K562 (cell line): ENCODE measurements around the gene ADPRM. TPM values are rescaled to one million over a fixed set of nuclear protein-coding genes. Genes with fewer than 3 reads are reported as not detected.
A peak's percentile ranks its signal among the peaks of the same experiment; 100 is the strongest.

Experiments
- ATAC-seq: fragments of 200-7000 bp; cut with Tn5 transposase; 3 replicates; pipeline ENCODE4 v1.9.1; 2020; ENCODE audit warnings: moderate library complexity
- BruUV-seq: library from RNA; stranded (reverse); fragments of 400-500 nt; replicated peaks from 2 replicates; lab custom pipeline; 2021; lab: Mats Ljungman, UMichigan
- CTCF ChIA-PET: fragments of 300-600 bp; formaldehyde crosslinking; extraction: SDS; loops from one replicate; lab custom pipeline; 2021; ENCODE audit warnings: low intra/inter-chr PET ratio; lab: Yijun Ruan, JAX
- POLR2A ChIA-PET: fragments of 300-600, 350-650 bp; sonication (Branson Sonifier 250); formaldehyde crosslinking; extraction: SDS; loops from one replicate; lab custom pipeline; 2021; ENCODE audit warnings: antibody characterized with exemption, inconsistent platforms; lab: Yijun Ruan, JAX
- DNase-seq, 4 experiments: peaks; one replicate each; pipeline versions ENCODE4 v3.0.0 to v3.0.0-alpha.2; 2011 to 2018; ENCODE audit warnings: low spot score in 3 of 4, mixed read lengths in 3 of 4; ENCODE audit errors: extremely low read depth in 1 of 4
- FAIRE-seq: peaks from 2 replicates; lab custom pipeline; 2011; peaks lifted over from hg19 to GRCh38; lab: Jason Lieb, UNC
- H2AFZ ChIP-seq: 2 replicates; pipeline ENCODE4 v1.6.0; 2011; ENCODE audit warnings: low read depth, low read length, control low read depth, inconsistent platforms
- H3K27ac ChIP-seq: fragments of 200-600 bp; 3 replicates; pipeline ENCODE4 v1.8.0; 2011; ENCODE audit warnings: low read depth, mild to moderate bottlenecking, control low read depth, inconsistent platforms, low read length, moderate library complexity, mixed read lengths; ENCODE audit errors: extremely low read depth
- H3K27me3 ChIP-seq, 2 experiments: fragments of 300-600 bp in 1 of 2; 2 replicates in 1 of 2; 3 replicates in 1 of 2; pipeline versions ENCODE4 v1.6.0 to v1.8.0; 2011; ENCODE audit warnings: inconsistent platforms in 2 of 2, low read length in 2 of 2, mild to moderate bottlenecking in 1 of 2, mixed read lengths in 1 of 2, moderate library complexity in 1 of 2; ENCODE audit not compliant: control insufficient read depth in 2 of 2, insufficient read depth in 2 of 2
- H3K36me3 ChIP-seq: fragments of 300-600 bp; 3 replicates; pipeline ENCODE4 v1.8.0; 2011; ENCODE audit warnings: mild to moderate bottlenecking, low read length, inconsistent platforms; ENCODE audit not compliant: control insufficient read depth, insufficient read depth
- H3K4me1 ChIP-seq, 2 experiments: fragments of 200-600 bp in 1 of 2; replicated peaks in 1 of 2; 2 replicates in 1 of 2; 3 replicates in 1 of 2; pipeline versions ENCODE4 v1.5.1 to v1.8.0; 2011; ENCODE audit warnings: inconsistent platforms in 2 of 2, low read length in 2 of 2, mild to moderate bottlenecking in 1 of 2, mixed read lengths in 1 of 2, moderate library complexity in 1 of 2; ENCODE audit not compliant: control insufficient read depth in 2 of 2, insufficient read depth in 2 of 2
- H3K4me2 ChIP-seq: 2 replicates; pipeline ENCODE4 v1.6.1; 2011; ENCODE audit warnings: low read length, control low read depth, inconsistent platforms, mixed read lengths; ENCODE audit not compliant: insufficient read depth
- H3K4me3 ChIP-seq: fragments of 200-600 bp; sonication (generic), shearing (Covaris generic); 2 replicates; pipeline ENCODE4 v1.5.1; 2016; ENCODE audit warnings: control low read depth, inconsistent platforms
- H3K79me2 ChIP-seq: fragments of 200-600 bp; 3 replicates; pipeline ENCODE4 v1.8.0; 2011; ENCODE audit warnings: low read length, inconsistent platforms; ENCODE audit not compliant: control insufficient read depth, insufficient read depth
- H3K9ac ChIP-seq, 2 experiments: 2 replicates each; pipeline versions ENCODE4 v1.6.0 to v1.6.1; 2011; ENCODE audit warnings: low read depth in 2 of 2, low read length in 2 of 2, control low read depth in 1 of 2, inconsistent platforms in 1 of 2, mild to moderate bottlenecking in 1 of 2, mixed read lengths in 1 of 2; ENCODE audit not compliant: insufficient read depth in 1 of 2
- H3K9me1 ChIP-seq: one replicate; pipeline ENCODE4 v1.6.0; 2011; ENCODE audit warnings: inconsistent platforms, mild to moderate bottlenecking, low read length, moderate library complexity; ENCODE audit not compliant: control insufficient read depth, insufficient read depth
- H3K9me3 ChIP-seq: replicated peaks from 2 replicates; pipeline ENCODE4 v1.5.1; 2011; ENCODE audit warnings: low read depth, low read length, inconsistent platforms; ENCODE audit not compliant: control insufficient read depth, insufficient read depth
- H4K20me1 ChIP-seq: replicated peaks from 2 replicates; pipeline ENCODE4 v1.6.1; 2011; ENCODE audit warnings: low read length, inconsistent platforms, mixed read lengths; ENCODE audit not compliant: control insufficient read depth, insufficient read depth
- ZNF57 ChIP-seq: fragments of 450-650 bp; formaldehyde crosslinking; IDR thresholded peaks from 2 replicates; pipeline ENCODE4 v1.4.0; 2020; ENCODE audit warnings: mild to moderate bottlenecking, moderate library complexity
- WGBS: fragments of 100-300 bp; shearing (Covaris generic); methylation state at CpG from one replicate; pipeline ENCODE4 v1.1.6; 2016; ENCODE audit warnings: low coverage, mixed read lengths; ENCODE audit not compliant: insufficient coverage; ENCODE audit errors: missing lambda C conversion rate; 5-methylcytosine and 5-hydroxymethylcytosine counted together
- in situ Hi-C: fragments of 300-500 bp; cut with MboI; formaldehyde crosslinking; loops from 4 replicates; pipeline ENCODE4 v1.15.0; 2018; ENCODE audit warnings: inconsistent platforms, mixed read lengths
- intact Hi-C: fragments of 100-400 bp; cut with micrococcal nuclease; formaldehyde crosslinking; loops from 2 replicates; pipeline ENCODE4 v1.14.2; 2022
- polyA plus RNA-seq, 8 experiments: library from polyadenylated mRNA; depleted of rRNA in 4 of 8; stranded (reverse) in 5 of 8; unstranded in 3 of 8; fragments of >200 nt; fragmentation: Nextera tagmentation in 2 of 8; fragmentation: Illumina TruSeq in 1 of 8; extraction: Ambion mirVana in 2 of 8; extraction: Trizol in 1 of 8; gene quantifications; 2 replicates each; pipeline versions ENCODE4 v1.2.1 to v1.2.3, GENCODE V29; 2011 to 2014; ENCODE audit warnings: inconsistent platforms in 1 of 8, missing spikeins in 1 of 8
- total RNA-seq, 7 experiments: library from RNA; depleted of rRNA in 6 of 7; stranded (reverse); fragments of >200 nt in 6 of 7; fragmentation: Illumina TruSeq in 2 of 7; extraction: Trizol in 2 of 7; gene quantifications; 2 replicates each; pipeline versions ENCODE4 v1.2.1 to v1.2.3, GENCODE V29; 2011 to 2021; ENCODE audit warnings: low replicate concordance in 1 of 7
- TF ChIP-seq, protein P1 (sequence below): sonication (generic); formaldehyde crosslinking; IDR thresholded peaks from 2 replicates; pipeline ENCODE4 v1.8.0; 2022; ENCODE audit warnings: missing genetic modification reagents, mild to moderate bottlenecking, moderate library complexity, borderline replicate concordance
- TF ChIP-seq, protein P2 (sequence below): sonication (generic); formaldehyde crosslinking; IDR thresholded peaks from 2 replicates; pipeline ENCODE4 v1.8.1; 2023; ENCODE audit warnings: mild to moderate bottlenecking, missing genetic modification reagents

The ADPRM gene
- total and polyA plus RNA-seq, 9 of the 15 experiments (the other 6 are each of a cell fraction or from before 2014, with no cell fraction given), result 4.7 to 17.6 (median 6.2) TPM

GRCh38 chr17:10728331-10728892 is 31.0 kb downstream of the ADPRM start:
- ATAC-seq (no peak), FAIRE-seq (no peak)
- no peak overlapping the region for H2AFZ ChIP-seq
- H3K79me2 ChIP-seq, result no peaks in the 10 kb centered on the region
- 2% methylated on average over 5 of the region's 10 CpGs for WGBS
- H3K9me1 ChIP-seq, result no peaks in the 10 kb centered on the region
- H3K4me2 ChIP-seq, result no peak overlapping the region
- CTCF ChIA-PET, result no interaction called here
- POLR2A ChIA-PET, result no interaction called here
- H3K9ac ChIP-seq, result no peak overlapping the region
- H3K4me1 ChIP-seq, result 0 out of 5 replicates have a peak, but pooled peaks cover 0 to 3% of the 10 kb centered on the region in 2 experiments
- no peaks in the 10 kb centered on the region for H4K20me1 ChIP-seq
- no peaks in the 10 kb centered on the region for H3K9me3 ChIP-seq
- intact Hi-C loops, result no loop called here
- TF ChIP-seq, protein P1, sequence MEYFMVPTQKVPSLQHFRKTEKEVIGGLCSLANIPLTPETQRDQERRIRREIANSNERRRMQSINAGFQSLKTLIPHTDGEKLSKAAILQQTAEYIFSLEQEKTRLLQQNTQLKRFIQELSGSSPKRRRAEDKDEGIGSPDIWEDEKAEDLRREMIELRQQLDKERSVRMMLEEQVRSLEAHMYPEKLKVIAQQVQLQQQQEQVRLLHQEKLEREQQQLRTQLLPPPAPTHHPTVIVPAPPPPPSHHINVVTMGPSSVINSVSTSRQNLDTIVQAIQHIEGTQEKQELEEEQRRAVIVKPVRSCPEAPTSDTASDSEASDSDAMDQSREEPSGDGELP (CRISPR knock-in tag), result no peak
- TF ChIP-seq, all 486 proteins: peak for 0
- Histone ChIP-seq H3K36me3 (no peaks in the 10 kb centered on the region), H3K4me3 (no peak overlapping the region), H3K27me3 (no peaks in the 10 kb centered on the region), H3K27ac (no peak overlapping the region)
- DNase-seq, result no peak
- BruUV-seq, result no TSS peak
- in situ Hi-C loops, result no loop called here

DNA sequence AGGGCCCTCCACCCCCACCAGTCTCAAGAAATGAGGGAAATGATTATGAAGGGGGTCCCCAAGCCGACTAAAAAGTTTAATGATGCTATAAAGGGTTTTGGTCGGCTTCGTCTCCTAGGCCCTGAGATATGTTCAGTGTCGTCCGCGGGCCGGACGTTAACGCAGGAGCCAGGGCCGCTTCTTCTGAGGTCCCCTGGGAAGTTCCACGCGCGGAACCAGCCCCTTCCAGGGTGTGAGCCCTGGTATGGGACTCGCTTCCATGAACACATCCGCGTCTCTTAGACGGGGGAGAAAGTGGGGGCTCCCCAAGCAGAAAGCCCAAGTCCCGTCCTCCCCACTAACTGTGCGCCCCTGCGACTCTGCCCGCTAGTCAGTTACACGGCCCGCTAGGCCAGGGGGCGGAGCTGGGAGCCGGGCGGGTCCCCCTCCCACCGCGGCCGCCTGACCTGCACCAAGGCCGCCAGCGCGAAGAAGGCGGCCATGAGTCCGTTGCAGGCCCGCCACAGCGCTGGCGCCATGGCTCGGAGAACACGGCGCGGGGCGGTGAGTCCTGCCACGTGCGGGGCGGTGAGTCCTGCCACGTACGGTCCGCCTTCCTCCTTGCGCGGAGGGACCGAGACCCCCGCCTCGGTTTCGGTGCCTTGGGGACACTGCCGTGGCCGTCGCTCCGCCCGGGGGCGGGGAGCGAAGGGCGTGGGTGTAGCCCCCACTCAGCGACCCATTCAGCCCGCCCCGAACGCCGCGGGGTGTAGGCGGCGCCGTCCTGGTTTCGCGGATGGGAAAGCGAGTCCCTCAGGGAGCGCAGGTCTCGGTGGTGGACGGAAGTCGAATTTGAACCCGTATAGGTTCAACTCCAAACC is 32.2 kb downstream of the ADPRM start, which contains the start of gene TMEM220:
TSS of gene TMEM220 (minus strand) at position 690 of the 860 bp plus-strand sequence. CDS start at position 518, 172 bp downstream.
- H2AFZ ChIP-seq, result no peak within 1 kb of the TSS
- DNase-seq, result no peak
- CTCF ChIA-PET, result no interaction called here

More for the DNA sequence above, 32.2 kb downstream of the ADPRM start, which contains the start of gene TMEM220:
- no peak within 1 kb of the TSS for H3K9ac ChIP-seq
- no peak within 1 kb of the TSS for H3K4me3 ChIP-seq
- no TSS peak for BruUV-seq
- no peaks in the 10 kb centered on the region for H3K27me3 ChIP-seq
- POLR2A ChIA-PET, result no interaction called here
- H4K20me1 ChIP-seq, result no peaks in the 10 kb centered on the region
- 0 out of 5 replicates have a peak, but pooled peaks cover 0 to 3% of the 10 kb centered on the region in 2 experiments for H3K4me1 ChIP-seq
- no peaks in the 10 kb centered on the region for H3K9me1 ChIP-seq
- H3K27ac ChIP-seq, result no peak within 1 kb of the TSS
- H3K9me3 ChIP-seq, result no peaks in the 10 kb centered on the region
- in situ Hi-C loops (no loop called here), intact Hi-C loops (no loop called here)
- no peak within 1 kb of the TSS for H3K4me2 ChIP-seq
- FAIRE-seq, result no peak
- 65% methylated on average over 14 of the region's 79 CpGs for WGBS
- no peaks in the 10 kb centered on the region for H3K79me2 ChIP-seq
- TF ChIP-seq, protein P2, sequence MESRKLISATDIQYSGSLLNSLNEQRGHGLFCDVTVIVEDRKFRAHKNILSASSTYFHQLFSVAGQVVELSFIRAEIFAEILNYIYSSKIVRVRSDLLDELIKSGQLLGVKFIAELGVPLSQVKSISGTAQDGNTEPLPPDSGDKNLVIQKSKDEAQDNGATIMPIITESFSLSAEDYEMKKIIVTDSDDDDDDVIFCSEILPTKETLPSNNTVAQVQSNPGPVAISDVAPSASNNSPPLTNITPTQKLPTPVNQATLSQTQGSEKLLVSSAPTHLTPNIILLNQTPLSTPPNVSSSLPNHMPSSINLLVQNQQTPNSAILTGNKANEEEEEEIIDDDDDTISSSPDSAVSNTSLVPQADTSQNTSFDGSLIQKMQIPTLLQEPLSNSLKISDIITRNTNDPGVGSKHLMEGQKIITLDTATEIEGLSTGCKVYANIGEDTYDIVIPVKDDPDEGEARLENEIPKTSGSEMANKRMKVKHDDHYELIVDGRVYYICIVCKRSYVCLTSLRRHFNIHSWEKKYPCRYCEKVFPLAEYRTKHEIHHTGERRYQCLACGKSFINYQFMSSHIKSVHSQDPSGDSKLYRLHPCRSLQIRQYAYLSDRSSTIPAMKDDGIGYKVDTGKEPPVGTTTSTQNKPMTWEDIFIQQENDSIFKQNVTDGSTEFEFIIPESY (CRISPR knock-in tag), result peak; percentile 48; the same call in 1 of the 2 replicates
- TF ChIP-seq ZNF57 (CRISPR knock-in tag), result no peak
- ATAC-seq, result no peak
- no peaks in the 10 kb centered on the region for H3K36me3 ChIP-seq
